Loucy (cell line): ENCODE results near the gene TLDC2.

ENCODE experiments used
- H2AFZ ChIP-seq: fragments of 200-600 bp; sonication (generic); 2 replicates; pipeline ENCODE4 v1.6.0; 2016; ENCODE audit warnings: antibody characterized with exemption, mild to moderate bottlenecking, low read length, moderate library complexity
- H3F3A ChIP-seq: fragments of 200-600 bp; 2 replicates; pipeline ENCODE4 v1.6.0; 2016; ENCODE audit warnings: antibody characterized with exemption, low read depth, mild to moderate bottlenecking
- H3K27me3 ChIP-seq: fragments of 200-600 bp; sonication (generic); 2 replicates; pipeline ENCODE4 v1.6.1; 2014; ENCODE audit warnings: low read length, mild to moderate bottlenecking; ENCODE audit not compliant: insufficient read depth, poor library complexity, severe bottlenecking
- H3K36me3 ChIP-seq: fragments of 200-600 bp; sonication (generic); 2 replicates; pipeline ENCODE4 v1.6.1; 2016; ENCODE audit warnings: low read length; ENCODE audit not compliant: insufficient read depth
- H3K4me1 ChIP-seq: fragments of 200-600 bp; sonication (generic); 2 replicates; pipeline ENCODE4 v1.5.1; 2014; ENCODE audit warnings: low read length, mild to moderate bottlenecking; ENCODE audit not compliant: insufficient read depth, poor library complexity, severe bottlenecking
- H3K4me2 ChIP-seq: fragments of 200-600 bp; sonication (generic); 2 replicates; pipeline ENCODE4 v1.6.0; 2014; ENCODE audit warnings: antibody characterized with exemption, low read length, low read depth, mild to moderate bottlenecking; ENCODE audit not compliant: poor library complexity, severe bottlenecking
- H3K4me3 ChIP-seq: fragments of 200-600 bp; sonication (generic); 2 replicates; pipeline ENCODE4 v1.5.1; 2014; ENCODE audit warnings: low read length, mild to moderate bottlenecking, mixed read lengths; ENCODE audit not compliant: poor library complexity, severe bottlenecking
- H3K79me2 ChIP-seq: fragments of 200-600 bp; sonication (generic); 2 replicates; pipeline ENCODE4 v1.6.1; 2014; ENCODE audit warnings: low read length; ENCODE audit not compliant: insufficient read depth
- H3K9ac ChIP-seq: fragments of 200-600 bp; sonication (generic); 2 replicates; pipeline ENCODE4 v1.6.0; 2014; ENCODE audit warnings: mild to moderate bottlenecking, low read depth, low read length, moderate library complexity; ENCODE audit not compliant: poor library complexity, severe bottlenecking
- H3K9me2 ChIP-seq: fragments of 200-600 bp; sonication (generic); replicated peaks from 2 replicates; pipeline ENCODE4 v1.6.1; 2016; ENCODE audit warnings: low read depth, low read length, mixed read lengths
- H3K9me3 ChIP-seq: fragments of 200-600 bp; sonication (generic); 2 replicates; pipeline ENCODE4 v1.6.1; 2014; ENCODE audit warnings: mild to moderate bottlenecking, antibody characterized with exemption, low read length, low read depth; ENCODE audit not compliant: insufficient read depth
- H4K20me1 ChIP-seq: fragments of 200-600 bp; sonication (generic); 2 replicates; pipeline ENCODE4 v1.6.0; 2014; ENCODE audit warnings: antibody characterized with exemption, low read length, mild to moderate bottlenecking; ENCODE audit not compliant: insufficient read depth, poor library complexity, severe bottlenecking
- CTCF ChIP-seq: fragments of 200-600 bp; sonication (generic); conservative IDR thresholded peaks from 2 replicates; pipeline ENCODE4 v1.5.1; 2014; ENCODE audit warnings: mild to moderate bottlenecking, antibody characterized with exemption, low read length
- EZH2phosphoT487 ChIP-seq: fragments of 200-600 bp; IDR thresholded peaks from 2 replicates; pipeline ENCODE4 v1.6.1; 2018; ENCODE audit warnings: antibody characterized with exemption, mild to moderate bottlenecking, moderate library complexity, borderline replicate concordance

TLDC2 gene

GRCh38 chr20:36875702-36876472, at the start of gene TLDC2:
Gene TLDC2, plus strand, starts transcription at chr20:36876138. Its CDS starts 37 bp downstream, at chr20:36876175.
- Histone ChIP-seq H3K4me2 (no peak within 1 kb of the TSS), H3K27me3 (no peaks in the 10 kb centered on the region), H3K9ac (peak within 1 kb of the TSS; percentile 24), H3K4me1 (peaks cover 11% of the 10 kb centered on the region), H2AFZ (0 out of 2 replicates have a peak within 1 kb of the TSS, but pooled peaks have one; percentile 53), H3K4me3 (no peak within 1 kb of the TSS), H3K9me3 (no peaks in the 10 kb centered on the region), H3K79me2 (no peaks in the 10 kb centered on the region), H4K20me1 (no peaks in the 10 kb centered on the region), H3K9me2 (no peaks in the 10 kb centered on the region), H3F3A (no peaks in the 10 kb centered on the region), H3K36me3 (no peaks in the 10 kb centered on the region)
- TF ChIP-seq EZH2phosphoT487 (no peak), CTCF (no peak)

- Histone ChIP-seq H3K79me2 (no peaks in the 10 kb centered on the region), H3K9me2 (no peaks in the 10 kb centered on the region), H3K4me2 (no peak overlapping the region), H3K9ac (no peak overlapping the region), H3K27me3 (no peaks in the 10 kb centered on the region), H3K4me3 (no peak overlapping the region), H2AFZ (no peak overlapping the region), H3K36me3 (peaks cover 6% of the 10 kb centered on the region; the same call in 1 of the 2 replicates), H4K20me1 (no peaks in the 10 kb centered on the region), H3K9me3 (no peaks in the 10 kb centered on the region), H3K4me1 (no peaks in the 10 kb centered on the region), H3F3A (no peaks in the 10 kb centered on the region)
- TF ChIP-seq EZH2phosphoT487 (no peak), CTCF (no peak)
These were observed 49.2 kb upstream of the TLDC2 start for GRCh38 chr20:36826554-36827244.

DNA sequence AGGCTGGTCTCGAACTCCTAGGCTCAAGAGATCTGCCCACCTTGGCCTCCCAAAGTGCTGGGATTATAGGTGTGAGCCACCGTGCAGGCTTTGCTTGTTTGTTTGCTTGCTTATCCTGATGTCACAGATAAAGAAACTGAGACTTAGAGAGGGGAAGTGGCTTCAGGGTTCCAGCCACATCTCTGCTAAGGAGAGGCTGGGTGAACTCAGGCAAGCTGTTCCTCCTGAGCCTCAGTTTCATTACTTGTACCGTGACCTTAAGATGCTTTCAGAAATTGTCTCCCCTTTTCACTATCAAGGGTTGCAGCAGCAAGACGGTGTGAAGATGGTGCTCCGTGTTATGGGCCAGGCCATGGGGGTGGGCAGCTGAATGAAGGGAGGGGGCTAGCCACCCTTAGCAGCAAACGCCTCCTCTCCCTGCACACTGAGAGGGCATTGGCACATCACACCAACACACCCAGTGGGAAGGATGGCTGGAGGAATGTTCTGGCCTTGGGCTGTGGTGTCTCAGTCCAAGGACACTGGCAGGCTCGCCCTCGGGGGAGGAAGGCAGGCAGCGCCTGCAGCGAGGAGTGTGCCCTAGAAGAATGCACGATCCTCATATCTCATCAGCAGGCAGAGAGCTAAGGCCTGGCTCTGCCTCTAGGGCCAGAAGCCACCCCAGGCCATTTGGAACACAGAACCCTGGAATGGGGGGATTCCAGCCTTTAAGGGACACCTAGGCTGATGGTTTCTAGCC, 48.2 kb upstream of the TLDC2 start:
- Histone ChIP-seq H3K4me2 (no peak overlapping the region), H3K9me3 (no peaks in the 10 kb centered on the region), H3K27me3 (no peaks in the 10 kb centered on the region), H3K4me1 (no peaks in the 10 kb centered on the region), H2AFZ (no peak overlapping the region), H4K20me1 (no peaks in the 10 kb centered on the region), H3K4me3 (no peak overlapping the region), H3K9ac (no peak overlapping the region), H3K79me2 (no peaks in the 10 kb centered on the region), H3K9me2 (no peaks in the 10 kb centered on the region), H3F3A (no peaks in the 10 kb centered on the region), H3K36me3 (peaks cover 6% of the 10 kb centered on the region; the same call in 1 of the 2 replicates)
- TF ChIP-seq CTCF (no peak), EZH2phosphoT487 (no peak)
